Middle frontal gyrus (tissue), 1 donor: ENCODE measurements around the gene IL1B.

Experiments used
- DNase-seq: peaks from one replicate; pipeline ENCODE4 v3.0.0-alpha.2; 2015; ENCODE audit warnings: low spot score; ENCODE audit errors: extremely low spot score

The IL1B gene

GRCh38 chr2:112807233-112807807 lies 29.3 kb downstream of the IL1B start:
- no peak for DNase-seq

- DNase-seq, result no peak
Measured at GRCh38 chr2:112805542-112805941, 31.0 kb downstream of the IL1B start.

GRCh38 chr2:112803691-112804521 lies 32.7 kb downstream of the IL1B start:
- DNase-seq, result no peak

- no peak for DNase-seq
Measured at GRCh38 chr2:112800881-112801583, 35.5 kb downstream of the IL1B start.

GRCh38 chr2:112798979-112799975 lies 37.3 kb downstream of the IL1B start:
- no peak for DNase-seq

- DNase-seq, result no peak
Measured at GRCh38 chr2:112796486-112796885, 40.1 kb downstream of the IL1B start.

- DNase-seq, result no peak
Measured at GRCh38 chr2:112795774-112796173, 40.8 kb downstream of the IL1B start.

GRCh38 chr2:112794841-112795240 lies 41.7 kb downstream of the IL1B start:
- DNase-seq, result no peak

GRCh38 chr2:112794131-112794733 lies 42.3 kb downstream of the IL1B start:
- DNase-seq, result no peak

GRCh38 chr2:112793449-112793978 lies 43.1 kb downstream of the IL1B start:
- no peak for DNase-seq

- no peak for DNase-seq
Measured at GRCh38 chr2:112792419-112792818, 44.2 kb downstream of the IL1B start.

GRCh38 chr2:112791693-112792230 lies 44.8 kb downstream of the IL1B start:
- DNase-seq, result no peak

GRCh38 chr2:112791019-112791418 lies 45.6 kb downstream of the IL1B start:
- no peak for DNase-seq

GRCh38 chr2:112790305-112790704 lies 46.3 kb downstream of the IL1B start:
- DNase-seq, result no peak

GRCh38 chr2:112789186-112789585 lies 47.4 kb downstream of the IL1B start:
- DNase-seq, result no peak

- no peak for DNase-seq
Measured at GRCh38 chr2:112788653-112789052, 47.9 kb downstream of the IL1B start.

- no peak for DNase-seq
Measured at GRCh38 chr2:112787729-112788393, 48.7 kb downstream of the IL1B start.

- no peak for DNase-seq
Measured at GRCh38 chr2:112787294-112787693, 49.3 kb downstream of the IL1B start.
